GM12875 (cell line): ENCODE results near the gene PARD6A.
A peak's percentile ranks its signal among the peaks of the same experiment; 100 is the strongest.

Experiments
- H3K4me3 ChIP-seq: one replicate; pipeline ENCODE4 v1.5.1; 2011; ENCODE audit warnings: low read depth, low read length, control low read depth
- TF ChIP-seq, protein P1 (sequence below): IDR thresholded peaks from 2 replicates; pipeline ENCODE4 v1.5.1; 2011; ENCODE audit warnings: low read depth, mild to moderate bottlenecking, control low read depth, inconsistent platforms, low read length, moderate library complexity, borderline replicate concordance; ENCODE audit not compliant: insufficient read depth

PARD6A gene

DNA sequence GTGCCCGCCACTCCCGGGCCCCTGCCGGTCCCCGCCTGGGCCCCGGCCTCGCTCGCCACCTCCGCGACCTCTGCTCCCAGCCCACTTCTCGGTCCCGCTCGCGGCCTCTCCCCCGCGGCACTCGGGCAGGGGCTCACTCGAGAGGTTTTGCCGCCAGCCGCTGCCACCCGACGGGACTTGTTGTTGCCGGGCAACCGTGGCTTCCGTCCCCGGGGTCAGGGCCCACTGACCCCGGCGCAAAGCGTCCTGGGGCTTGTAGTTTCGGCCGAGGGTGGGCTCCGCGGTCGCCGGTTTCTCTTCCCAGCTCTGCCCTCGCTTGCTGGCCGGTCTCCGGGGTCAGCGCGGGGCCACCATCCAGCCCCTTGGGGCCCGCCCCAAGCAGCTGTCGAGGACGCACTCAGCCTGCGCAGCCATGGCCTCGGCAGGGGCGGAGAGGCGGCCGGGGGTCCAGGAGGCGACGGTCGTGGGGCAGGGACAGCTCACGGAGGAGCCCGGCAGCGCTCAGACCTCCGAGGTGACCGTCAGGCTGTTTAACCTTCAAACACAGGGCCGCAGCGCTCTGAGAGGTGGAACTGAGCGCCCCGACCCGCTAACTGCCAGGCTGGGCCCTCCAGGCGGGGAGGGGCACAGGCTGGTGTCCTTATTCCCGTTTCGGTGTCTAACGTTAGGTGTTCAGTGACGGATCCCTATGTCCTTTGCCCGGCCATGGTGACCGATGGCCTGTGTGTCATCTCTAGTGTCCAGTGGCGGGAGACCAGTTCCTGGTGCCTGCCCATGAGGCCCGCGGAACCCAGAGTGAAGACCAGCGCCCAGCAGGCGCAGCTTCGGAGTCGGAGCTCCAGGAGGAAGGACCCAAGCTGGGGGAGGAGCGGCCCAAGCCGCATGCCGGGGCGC lies 6.0 kb downstream of the PARD6A start, which contains the start of the genes C16orf86 and ENKD1:
Gene C16orf86 (plus strand): TSS at position 256 of the 894 bp plus-strand sequence. CDS start 157 bp downstream, at position 413.
Gene ENKD1 (minus strand): TSS at position 192 of the 894 bp plus-strand sequence. CDS start 308 bp downstream, outside the sequence.
- TF ChIP-seq, protein P1, sequence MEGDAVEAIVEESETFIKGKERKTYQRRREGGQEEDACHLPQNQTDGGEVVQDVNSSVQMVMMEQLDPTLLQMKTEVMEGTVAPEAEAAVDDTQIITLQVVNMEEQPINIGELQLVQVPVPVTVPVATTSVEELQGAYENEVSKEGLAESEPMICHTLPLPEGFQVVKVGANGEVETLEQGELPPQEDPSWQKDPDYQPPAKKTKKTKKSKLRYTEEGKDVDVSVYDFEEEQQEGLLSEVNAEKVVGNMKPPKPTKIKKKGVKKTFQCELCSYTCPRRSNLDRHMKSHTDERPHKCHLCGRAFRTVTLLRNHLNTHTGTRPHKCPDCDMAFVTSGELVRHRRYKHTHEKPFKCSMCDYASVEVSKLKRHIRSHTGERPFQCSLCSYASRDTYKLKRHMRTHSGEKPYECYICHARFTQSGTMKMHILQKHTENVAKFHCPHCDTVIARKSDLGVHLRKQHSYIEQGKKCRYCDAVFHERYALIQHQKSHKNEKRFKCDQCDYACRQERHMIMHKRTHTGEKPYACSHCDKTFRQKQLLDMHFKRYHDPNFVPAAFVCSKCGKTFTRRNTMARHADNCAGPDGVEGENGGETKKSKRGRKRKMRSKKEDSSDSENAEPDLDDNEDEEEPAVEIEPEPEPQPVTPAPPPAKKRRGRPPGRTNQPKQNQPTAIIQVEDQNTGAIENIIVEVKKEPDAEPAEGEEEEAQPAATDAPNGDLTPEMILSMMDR = no peak
- peak within 1 kb of the TSS; percentile 68 for H3K4me3 ChIP-seq

DNA sequence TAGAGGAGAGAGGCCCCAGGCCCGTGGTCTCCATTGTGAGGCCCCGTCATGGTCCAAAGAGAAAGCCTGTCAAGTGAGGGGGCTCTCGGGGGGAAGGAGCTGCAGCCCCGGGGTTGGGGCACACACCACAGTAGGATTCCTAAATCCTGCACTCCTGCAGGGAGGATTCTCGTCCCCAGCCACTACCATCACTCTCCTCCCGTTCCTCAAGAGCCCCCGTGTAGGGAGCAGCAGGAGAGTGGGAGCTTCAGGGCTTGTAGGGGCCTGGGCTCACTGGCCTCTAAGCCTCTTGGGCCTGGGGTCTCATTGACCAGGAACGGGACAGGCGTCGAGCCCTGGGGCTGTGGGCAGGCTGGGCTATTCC lies 6.7 kb downstream of the PARD6A start:
- peak overlapping the region; percentile 68 for H3K4me3 ChIP-seq
- TF ChIP-seq, protein P1 = no peak

DNA sequence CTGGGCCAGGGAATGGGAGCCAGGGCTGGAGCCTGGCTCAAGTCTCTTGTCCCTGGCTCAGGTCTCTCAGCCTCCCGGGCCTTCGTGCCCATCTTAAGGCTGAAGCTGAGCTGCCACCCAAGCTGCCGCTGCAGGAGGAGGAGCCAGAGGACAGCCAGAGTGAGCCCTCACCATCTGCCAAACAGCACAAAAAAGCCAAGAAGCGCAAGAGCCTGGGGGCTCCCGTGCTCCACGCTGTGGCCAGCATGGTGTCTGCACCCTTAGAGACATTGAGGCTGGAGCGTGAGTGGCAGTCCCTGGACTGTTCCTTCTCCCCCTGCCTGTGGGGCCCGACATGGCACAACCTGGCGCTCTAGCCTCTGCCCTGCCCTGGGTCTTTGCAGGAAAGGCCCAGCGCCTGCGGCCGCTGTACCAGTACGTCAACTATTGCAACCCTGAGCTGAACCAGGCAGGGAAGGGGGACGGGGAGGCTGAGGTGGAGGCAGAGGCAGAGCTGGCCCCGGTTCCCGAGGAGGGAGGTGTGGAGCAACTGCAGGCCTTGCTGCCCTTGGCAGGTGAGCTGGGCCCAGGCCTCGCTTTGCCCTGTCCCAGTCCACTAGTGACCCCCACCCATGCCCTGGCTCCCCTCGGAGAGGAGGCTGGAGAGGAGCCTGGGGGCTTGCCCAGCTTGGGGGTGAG lies 7.2 kb downstream of the PARD6A start:
- no peak overlapping the region for H3K4me3 ChIP-seq
- TF ChIP-seq, protein P1 = peak; percentile 94

DNA sequence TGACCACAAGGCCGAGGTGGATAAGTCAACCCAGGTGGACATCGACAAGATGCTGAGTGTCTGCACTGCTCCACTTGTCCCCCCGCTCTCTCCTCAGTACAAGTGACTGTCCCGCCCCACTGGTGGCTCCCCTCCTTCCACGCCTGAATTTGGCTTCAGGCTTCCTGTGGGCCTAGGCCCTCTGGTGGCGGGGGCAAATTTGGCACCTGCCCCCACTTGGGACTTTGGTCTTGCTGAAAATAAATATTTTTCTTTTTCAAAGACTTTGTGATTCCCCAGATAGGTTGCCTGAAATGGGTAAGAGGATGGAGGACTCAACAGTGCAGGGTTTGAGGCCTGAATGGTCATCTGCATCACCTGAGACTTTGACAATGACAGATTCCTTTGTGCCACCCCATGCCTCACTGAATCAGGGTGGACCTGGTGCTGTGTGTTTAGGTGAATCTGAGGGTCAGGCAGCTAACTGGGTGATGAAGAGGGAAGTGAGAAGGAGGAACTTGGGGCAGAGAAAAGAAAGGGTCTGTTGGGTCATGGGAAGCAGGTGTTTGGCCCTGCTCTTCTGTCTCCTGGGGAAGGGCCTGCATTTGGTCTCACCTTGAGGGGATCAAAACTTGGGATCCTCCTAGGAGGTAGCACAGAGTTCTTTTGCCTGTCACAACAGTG lies 7.9 kb downstream of the PARD6A start:
- H3K4me3 ChIP-seq = no peak overlapping the region
- TF ChIP-seq, protein P1 = peak; percentile 43

DNA sequence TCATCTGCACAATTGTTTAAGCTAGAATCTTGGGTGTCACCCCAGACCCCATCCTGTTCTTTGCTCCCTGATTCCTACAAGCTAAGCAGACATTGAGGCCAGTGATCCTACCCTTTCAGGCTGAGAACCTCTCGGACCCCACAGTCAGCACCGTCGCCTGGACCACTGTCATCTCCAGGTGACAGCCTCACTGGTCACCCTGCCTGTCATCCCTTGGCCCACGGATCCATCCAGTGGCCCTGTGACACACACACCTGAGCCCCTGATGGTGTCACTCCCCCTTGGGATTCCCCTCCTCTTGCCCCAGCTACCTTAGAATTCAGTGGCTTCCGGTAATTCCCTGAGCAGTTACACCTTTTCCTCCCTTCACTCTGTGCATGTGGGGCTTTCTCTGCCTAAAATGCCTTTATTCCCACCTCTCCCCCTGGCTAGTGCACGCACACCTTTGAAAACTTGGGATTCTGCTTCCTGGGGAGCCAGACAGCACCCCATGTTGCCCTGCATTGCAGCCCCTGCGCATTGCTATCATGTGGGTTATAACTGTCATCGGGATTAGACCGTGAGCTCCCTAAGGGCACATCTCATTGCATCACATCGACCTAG lies 8.8 kb downstream of the PARD6A start:
- H3K4me3 ChIP-seq = no peak overlapping the region
- TF ChIP-seq, protein P1 = no peak

DNA sequence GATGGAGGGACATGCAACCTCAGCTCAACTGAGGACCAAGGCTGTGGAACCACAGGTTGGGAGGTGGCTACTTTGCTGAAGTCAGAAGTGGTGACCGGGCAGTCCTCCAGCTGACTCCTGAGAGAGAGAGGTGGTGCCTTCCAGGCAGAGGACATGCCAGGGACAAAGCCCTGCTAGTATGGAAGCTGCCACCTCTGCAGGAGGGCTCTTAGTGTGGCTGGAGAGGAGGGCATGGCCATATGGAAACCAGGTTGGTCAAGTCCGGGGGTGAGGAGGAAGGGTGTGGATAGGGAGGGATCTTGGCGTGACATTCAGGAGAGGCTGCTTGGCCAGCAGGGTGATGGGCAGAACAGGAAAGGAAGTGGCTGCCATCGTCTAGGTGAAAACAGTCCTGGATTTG lies 11.5 kb downstream of the PARD6A start:
- H3K4me3 ChIP-seq = no peak overlapping the region
- TF ChIP-seq, protein P1 = no peak
